Vagina (tissue), 2 donors: ENCODE data around the gene ZNF500. TPM values are rescaled to one million over a fixed set of nuclear protein-coding genes. Genes with fewer than 3 reads are reported as not detected.

Experiments
- DNase-seq, 2 donors: peaks; one replicate each; pipeline ENCODE4 v3.0.0-alpha.2; 2017; ENCODE audit errors: extremely low spot score in 2 of 2
- H3K27ac ChIP-seq: fragments of 200-600 bp; sonication (generic); one replicate; pipeline ENCODE4 v1.5.1; 2019
- H3K27me3 ChIP-seq: fragments of 200-600 bp; sonication (generic); one replicate; pipeline ENCODE4 v1.5.1; 2019
- H3K36me3 ChIP-seq, 2 donors: fragments of 200-600 bp; sonication (generic); one replicate each; pipeline ENCODE4 v1.5.1; 2017 to 2019
- H3K4me1 ChIP-seq: fragments of 200-600 bp; sonication (generic); one replicate; pipeline ENCODE4 v1.5.1; 2019
- H3K4me3 ChIP-seq, 2 donors: fragments of 200-600 bp; sonication (generic); 1 replicate in 1 of 2; 2 replicates in 1 of 2; pipeline ENCODE4 v1.5.1; 2016 to 2019
- H3K9me3 ChIP-seq: fragments of 200-600 bp; sonication (generic); one replicate; pipeline ENCODE4 v1.5.1; 2019
- CTCF ChIP-seq, 3 experiments: fragments of 450-650 bp in 2 of 3; fragments of 200-600 bp in 1 of 3; sonication (generic) in 1 of 3; IDR thresholded peaks; one replicate each; pipeline ENCODE4 v1.5.1; 2017 to 2019; ENCODE audit warnings: antibody characterized with exemption in 3 of 3, mild to moderate bottlenecking in 2 of 3, moderate library complexity in 2 of 3
- POLR2A ChIP-seq, 2 donors: fragments of 450-650 bp; IDR thresholded peaks; one replicate each; pipeline ENCODE4 v1.6.1; 2017; ENCODE audit warnings: antibody characterized with exemption in 2 of 2, mild to moderate bottlenecking in 2 of 2, moderate library complexity in 2 of 2
- POLR2AphosphoS5 ChIP-seq, 2 donors: sonication (generic); formaldehyde crosslinking; IDR thresholded peaks; one replicate each; pipeline ENCODE4 v1.9.0; 2017; ENCODE audit warnings: antibody characterized with exemption in 2 of 2, mild to moderate bottlenecking in 2 of 2, low read depth in 1 of 2; ENCODE audit not compliant: insufficient read depth in 1 of 2
- intact Hi-C: fragments of 100-400 bp; cut with DNase I; formaldehyde crosslinking; loops from one replicate; pipeline ENCODE4 v1.15.1; 2023
- total RNA-seq: library from RNA; depleted of rRNA; stranded (reverse); fragments of >200 nt; gene quantifications from one replicate; pipeline ENCODE4 v1.2.3, GENCODE V29; 2016

ZNF500 gene
- total RNA-seq, 1 donor from 2014 or later = 11.0 TPM

- Histone ChIP-seq H3K9me3 (no peaks in the 10 kb centered on the region), H3K4me1 (no peaks in the 10 kb centered on the region), H3K27ac (no peak overlapping the region), H3K27me3 (no peaks in the 10 kb centered on the region), H3K4me3 (no peak overlapping the region), H3K36me3 (peaks cover 0 to 16% of the 10 kb centered on the region in 2 donors)
- intact Hi-C loops = no loop called here
- no peak for TF ChIP-seq POLR2AphosphoS5 (IDR thresholded peaks at IDR 0.05; ENCODE audit: insufficient read depth in 1 of 2, low read depth in 1 of 2)
- no peak for TF ChIP-seq POLR2A (IDR thresholded peaks at IDR 0.05)
- TF ChIP-seq CTCF (IDR thresholded peaks at IDR 0.05) = no peak
- DNase-seq = no peak
These were observed 48.5 kb downstream of the ZNF500 start for GRCh38 chr16:4718466-4718865.

GRCh38 chr16:4714996-4715395 is 52.0 kb downstream of the ZNF500 start:
- DNase-seq = no peak
- H3K27ac ChIP-seq = no peak overlapping the region
- H3K4me3 ChIP-seq = no peak overlapping the region
- intact Hi-C loops = no loop called here
- no peaks in the 10 kb centered on the region for H3K4me1 ChIP-seq
- no peak for TF ChIP-seq POLR2AphosphoS5 (IDR thresholded peaks at IDR 0.05; ENCODE audit: insufficient read depth in 1 of 2, low read depth in 1 of 2)
- no peak for TF ChIP-seq POLR2A (IDR thresholded peaks at IDR 0.05)
- no peak for TF ChIP-seq CTCF (IDR thresholded peaks at IDR 0.05)
- peaks cover 0 to 30% of the 10 kb centered on the region in 2 donors for H3K36me3 ChIP-seq
- no peaks in the 10 kb centered on the region for H3K27me3 ChIP-seq
- H3K9me3 ChIP-seq = no peaks in the 10 kb centered on the region

- intact Hi-C loops = no loop called here
- no peaks in the 10 kb centered on the region for H3K4me1 ChIP-seq
- no peak overlapping the region for H3K27ac ChIP-seq
- H3K36me3 ChIP-seq = peaks cover 0 to 32% of the 10 kb centered on the region in 2 donors
- TF ChIP-seq POLR2AphosphoS5 (IDR thresholded peaks at IDR 0.05; ENCODE audit: insufficient read depth in 1 of 2, low read depth in 1 of 2) = no peak
- no peak for TF ChIP-seq CTCF (IDR thresholded peaks at IDR 0.05)
- TF ChIP-seq POLR2A (IDR thresholded peaks at IDR 0.05) = no peak
- no peak overlapping the region for H3K4me3 ChIP-seq
- no peak for DNase-seq
- no peaks in the 10 kb centered on the region for H3K27me3 ChIP-seq
- H3K9me3 ChIP-seq = no peaks in the 10 kb centered on the region
These were observed 53.1 kb downstream of the ZNF500 start for GRCh38 chr16:4713663-4714501.

- no peak overlapping the region for H3K4me3 ChIP-seq
- H3K27ac ChIP-seq = no peak overlapping the region
- TF ChIP-seq POLR2A (IDR thresholded peaks at IDR 0.05) = no peak
- no peak for TF ChIP-seq POLR2AphosphoS5 (IDR thresholded peaks at IDR 0.05; ENCODE audit: insufficient read depth in 1 of 2, low read depth in 1 of 2)
- TF ChIP-seq CTCF (IDR thresholded peaks at IDR 0.05) = no peak
- H3K4me1 ChIP-seq = no peaks in the 10 kb centered on the region
- no peaks in the 10 kb centered on the region for H3K27me3 ChIP-seq
- peaks cover 3 to 52% of the 10 kb centered on the region in 2 donors for H3K36me3 ChIP-seq
- no peak for DNase-seq
- no peaks in the 10 kb centered on the region for H3K9me3 ChIP-seq
- intact Hi-C loops = no loop called here
These were observed 57.5 kb downstream of the ZNF500 start for GRCh38 chr16:4709481-4709880.

GRCh38 chr16:4706871-4707270 is 60.1 kb downstream of the ZNF500 start:
- intact Hi-C loops = no loop called here

More at GRCh38 chr16:4706871-4707270, 60.1 kb downstream of the ZNF500 start:
- H3K27me3 ChIP-seq = no peaks in the 10 kb centered on the region
- no peak overlapping the region for H3K27ac ChIP-seq
- TF ChIP-seq POLR2AphosphoS5 (IDR thresholded peaks at IDR 0.05; ENCODE audit: insufficient read depth in 1 of 2, low read depth in 1 of 2) = no peak
- no peak for TF ChIP-seq POLR2A (IDR thresholded peaks at IDR 0.05)
- TF ChIP-seq CTCF (IDR thresholded peaks at IDR 0.05) = no peak
- no peaks in the 10 kb centered on the region for H3K4me1 ChIP-seq
- no peak overlapping the region for H3K4me3 ChIP-seq
- no peaks in the 10 kb centered on the region for H3K9me3 ChIP-seq
- DNase-seq = no peak
- H3K36me3 ChIP-seq = peaks cover 3 to 39% of the 10 kb centered on the region in 2 donors
